ENCODE data around the gene CAND2. TPM values are rescaled to one million over a fixed set of nuclear protein-coding genes. Genes with fewer than 3 reads are reported as not detected.

CAND2 gene
- total RNA-seq, 2 donors from 2014 or later: 3.6 to 6.6 TPM

DNA sequence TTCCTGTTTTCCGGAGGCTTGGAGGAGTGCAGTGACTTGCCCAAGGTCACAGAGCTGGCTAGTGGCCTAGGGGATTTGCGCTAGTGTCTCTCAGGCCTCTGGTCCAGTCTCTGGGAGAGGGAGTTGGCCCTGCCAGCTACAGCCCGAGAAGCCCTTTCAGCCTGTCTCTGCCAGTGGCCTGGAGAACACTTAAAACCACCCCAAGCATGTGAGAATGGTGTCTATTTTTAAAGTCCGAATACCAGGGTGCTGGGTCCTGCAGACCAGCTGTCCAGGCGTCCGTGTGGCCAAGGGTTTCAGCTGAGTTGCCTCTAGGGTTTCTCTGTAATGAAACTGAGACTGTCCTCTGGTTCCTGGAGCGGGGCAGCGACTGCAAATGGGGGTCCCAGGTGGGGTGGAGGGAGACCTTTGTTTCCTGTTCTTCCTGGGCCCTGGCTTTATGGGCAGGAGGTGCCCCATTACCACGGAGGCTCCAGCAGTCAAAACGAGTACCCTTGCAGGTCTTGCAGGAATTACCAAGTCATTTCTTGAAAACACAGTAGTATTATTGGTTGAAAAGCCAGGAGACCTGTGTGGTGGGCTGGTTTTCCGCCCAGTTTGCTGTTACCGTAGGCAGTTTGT is 2.2 kb downstream of the CAND2 start:
- peaks cover 21% of the 10 kb centered on the region for H3K4me1 ChIP-seq
- 65 to 70% methylated on average over 4 to 12 of the region's 12 CpGs for WGBS, 2 donors
- no peak for ATAC-seq
- no peaks in the 10 kb centered on the region for H3K27me3 ChIP-seq
- no peaks in the 10 kb centered on the region for H3K9me3 ChIP-seq
- intact Hi-C loops (cut with DNase I): no loop called here
- H3K27ac ChIP-seq: peak overlapping the region in 2 of 4 donors; percentile 2 to 23
- peak in 1 of 4 donors; percentile 35 for DNase-seq
- H3K4me3 ChIP-seq: no peak overlapping the region
- no peaks in the 10 kb centered on the region for H3K36me3 ChIP-seq (replicated peaks in 1 of 2; ENCODE audit: insufficient read depth in 1 of 2, low read depth in 2 of 2)
- TF ChIP-seq POLR2A (IDR thresholded peaks at IDR 0.05): no peak
- TF ChIP-seq, protein P1, sequence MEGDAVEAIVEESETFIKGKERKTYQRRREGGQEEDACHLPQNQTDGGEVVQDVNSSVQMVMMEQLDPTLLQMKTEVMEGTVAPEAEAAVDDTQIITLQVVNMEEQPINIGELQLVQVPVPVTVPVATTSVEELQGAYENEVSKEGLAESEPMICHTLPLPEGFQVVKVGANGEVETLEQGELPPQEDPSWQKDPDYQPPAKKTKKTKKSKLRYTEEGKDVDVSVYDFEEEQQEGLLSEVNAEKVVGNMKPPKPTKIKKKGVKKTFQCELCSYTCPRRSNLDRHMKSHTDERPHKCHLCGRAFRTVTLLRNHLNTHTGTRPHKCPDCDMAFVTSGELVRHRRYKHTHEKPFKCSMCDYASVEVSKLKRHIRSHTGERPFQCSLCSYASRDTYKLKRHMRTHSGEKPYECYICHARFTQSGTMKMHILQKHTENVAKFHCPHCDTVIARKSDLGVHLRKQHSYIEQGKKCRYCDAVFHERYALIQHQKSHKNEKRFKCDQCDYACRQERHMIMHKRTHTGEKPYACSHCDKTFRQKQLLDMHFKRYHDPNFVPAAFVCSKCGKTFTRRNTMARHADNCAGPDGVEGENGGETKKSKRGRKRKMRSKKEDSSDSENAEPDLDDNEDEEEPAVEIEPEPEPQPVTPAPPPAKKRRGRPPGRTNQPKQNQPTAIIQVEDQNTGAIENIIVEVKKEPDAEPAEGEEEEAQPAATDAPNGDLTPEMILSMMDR (IDR thresholded peaks at IDR 0.05): no peak

DNA sequence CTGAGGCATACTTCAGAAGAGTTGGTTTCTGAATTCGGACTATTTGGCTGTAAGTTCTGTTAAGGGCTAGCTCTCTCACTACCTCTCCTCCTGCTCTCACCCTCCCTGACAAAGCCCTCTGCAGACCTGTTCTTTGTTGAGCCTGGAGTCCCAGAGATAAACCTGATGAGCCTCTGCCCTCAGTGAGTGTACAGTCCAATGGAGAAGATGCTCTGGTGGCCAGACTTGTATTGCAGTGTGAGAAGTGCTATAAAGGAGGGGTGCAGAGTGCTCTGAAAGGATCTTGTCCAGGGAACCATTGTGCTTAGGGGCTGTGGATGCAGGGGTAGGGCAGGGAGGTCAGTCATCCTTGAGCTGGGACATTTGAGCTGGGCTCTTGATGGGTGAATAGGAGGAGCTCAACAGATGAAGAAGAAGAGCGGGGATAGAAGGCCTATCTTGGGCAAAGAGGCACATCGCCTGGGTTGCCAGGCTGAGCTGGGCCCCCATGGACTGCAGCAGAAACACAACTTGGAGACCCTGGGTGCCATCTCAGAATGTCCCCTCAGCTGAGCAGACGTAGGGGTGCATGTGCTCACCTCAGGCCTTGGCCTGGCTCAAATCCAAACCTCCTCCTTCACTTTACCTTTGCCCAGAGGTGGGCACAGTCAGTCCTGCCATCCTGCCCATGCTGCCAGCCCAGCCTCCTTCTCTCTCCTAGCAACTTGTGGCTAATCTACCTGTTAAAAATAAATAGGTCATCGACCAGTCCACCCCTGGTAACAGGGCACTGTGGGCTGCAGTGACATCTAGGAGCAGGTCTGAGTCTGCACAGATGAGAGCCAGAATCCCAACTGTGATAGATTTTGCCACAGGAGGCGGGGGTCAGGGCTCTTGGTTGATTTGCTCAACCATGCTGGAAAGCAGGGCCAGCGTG is 3.3 kb downstream of the CAND2 start:
- no peaks in the 10 kb centered on the region for H3K36me3 ChIP-seq (replicated peaks in 1 of 2; ENCODE audit: insufficient read depth in 1 of 2, low read depth in 2 of 2)
- no peaks in the 10 kb centered on the region for H3K27me3 ChIP-seq
- intact Hi-C loops (cut with DNase I): no loop called here
- peak; percentile 57 for ATAC-seq
- DNase-seq: peak in 3 of 4 donors; percentile 45 to 49 (median 45)
- H3K9me3 ChIP-seq: no peaks in the 10 kb centered on the region
- WGBS, 2 donors: 80 to 83% methylated on average over 5 to 7 of the region's 7 CpGs
- H3K27ac ChIP-seq: peak overlapping the region in 2 of 4 donors; percentile 28 to 63
- no peak overlapping the region for H3K4me3 ChIP-seq
- TF ChIP-seq POLR2A (IDR thresholded peaks at IDR 0.05): no peak
- TF ChIP-seq, protein P1 (IDR thresholded peaks at IDR 0.05): no peak
- H3K4me1 ChIP-seq: peaks cover 21% of the 10 kb centered on the region

DNA sequence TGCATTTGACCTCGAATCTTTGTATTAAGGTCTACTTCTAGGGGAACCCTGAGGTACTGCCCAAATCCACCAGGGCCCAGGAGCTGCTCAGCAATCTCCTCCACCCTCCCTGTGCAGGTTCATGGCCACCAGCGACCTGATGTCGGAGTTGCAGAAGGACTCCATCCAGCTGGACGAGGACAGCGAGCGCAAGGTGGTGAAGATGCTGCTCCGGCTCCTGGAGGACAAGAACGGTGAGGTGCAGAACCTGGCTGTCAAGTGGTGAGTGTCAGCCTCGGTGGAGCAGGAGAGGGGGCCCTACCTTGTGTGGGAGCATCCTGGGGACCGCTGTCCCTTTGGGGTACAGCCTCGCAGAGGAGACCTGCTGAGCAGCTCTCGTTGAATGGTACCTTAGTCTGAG is 6.9 kb downstream of the CAND2 start:
- TF ChIP-seq, protein P1 (IDR thresholded peaks at IDR 0.05): no peak
- no peak for TF ChIP-seq POLR2A (IDR thresholded peaks at IDR 0.05)
- no peak for DNase-seq

DNA sequence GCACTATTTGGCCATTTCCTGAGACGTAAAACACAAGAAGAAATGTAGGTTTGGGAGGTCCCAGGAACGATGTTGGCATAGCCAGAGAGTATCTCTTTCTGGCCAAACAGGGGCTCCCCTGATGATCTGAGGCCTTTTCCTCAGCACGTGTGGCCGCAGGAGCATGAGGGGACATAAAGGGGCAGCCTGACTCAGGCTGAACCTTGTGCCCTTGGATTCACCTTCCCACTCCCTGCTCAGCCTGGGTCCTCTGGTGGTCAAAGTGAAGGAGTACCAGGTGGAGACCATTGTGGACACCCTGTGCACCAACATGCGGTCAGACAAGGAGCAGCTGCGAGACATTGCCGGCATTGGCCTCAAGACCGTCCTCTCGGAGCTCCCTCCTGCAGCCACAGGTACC is 10.6 kb downstream of the CAND2 start:
- ATAC-seq (no peak), DNase-seq (no peak)
- no peaks in the 10 kb centered on the region for H3K27me3 ChIP-seq
- no peaks in the 10 kb centered on the region for H3K36me3 ChIP-seq (replicated peaks in 1 of 2; ENCODE audit: insufficient read depth in 1 of 2, low read depth in 2 of 2)
- TF ChIP-seq, protein P1 (IDR thresholded peaks at IDR 0.05): no peak
- TF ChIP-seq POLR2A (IDR thresholded peaks at IDR 0.05): no peak
- intact Hi-C loops (cut with DNase I): no loop called here
- H3K9me3 ChIP-seq: no peaks in the 10 kb centered on the region
- no peak overlapping the region for H3K27ac ChIP-seq
- H3K4me1 ChIP-seq: peaks cover 7% of the 10 kb centered on the region
- no peak overlapping the region for H3K4me3 ChIP-seq
- WGBS, 2 donors: 98 to 99% methylated on average over 7 to 9 of the region's 9 CpGs

More for the DNA sequence above, 6.9 kb downstream of the CAND2 start:
- intact Hi-C loops (cut with DNase I): no loop called here
- ATAC-seq: no peak
- WGBS, 2 donors: 89 to 93% methylated on average over 5 to 10 of the region's 12 CpGs
- Histone ChIP-seq H3K9me3 (no peaks in the 10 kb centered on the region), H3K4me3 (no peak overlapping the region), H3K4me1 (peaks cover 11% of the 10 kb centered on the region), H3K27ac (no peak overlapping the region), H3K27me3 (no peaks in the 10 kb centered on the region), H3K36me3 (replicated peaks in 1 of 2; ENCODE audit: insufficient read depth in 1 of 2, low read depth in 2 of 2) (no peaks in the 10 kb centered on the region)

Measured in body of pancreas (tissue), 4 donors.